Fibroblast of lung (primary cell): Measurements from ENCODE around the gene CAPN15. TPM values are rescaled to one million over a fixed set of nuclear protein-coding genes. Genes with fewer than 3 reads are reported as not detected.

Source experiments
- DNase-seq, 2 donors: peaks; one replicate each; pipeline versions ENCODE4 v3.0.0 to v3.0.0-alpha.2; 2010; ENCODE audit warnings: low read depth in 2 of 2
- H2AFZ ChIP-seq: 2 replicates; pipeline ENCODE4 v1.5.1; 2012; ENCODE audit warnings: low read length, control low read depth, inconsistent platforms
- H3K27ac ChIP-seq: 2 replicates; pipeline ENCODE4 v1.5.1; 2011; ENCODE audit warnings: low read length, control low read depth; ENCODE audit not compliant: insufficient read depth
- H3K27me3 ChIP-seq: 2 replicates; pipeline ENCODE4 v1.5.1; 2011; ENCODE audit warnings: mild to moderate bottlenecking, low read length; ENCODE audit not compliant: control insufficient read depth, insufficient read depth
- H3K36me3 ChIP-seq: 2 replicates; pipeline ENCODE4 v1.5.1; 2011; ENCODE audit warnings: low read length; ENCODE audit not compliant: control insufficient read depth, insufficient read depth
- H3K4me1 ChIP-seq: 2 replicates; pipeline ENCODE4 v1.5.1; 2011; ENCODE audit warnings: low read length; ENCODE audit not compliant: control insufficient read depth, insufficient read depth; ENCODE audit errors: extremely low read depth
- H3K4me2 ChIP-seq: 2 replicates; pipeline ENCODE4 v1.5.1; 2011; ENCODE audit warnings: low read length, control low read depth; ENCODE audit not compliant: insufficient read depth; ENCODE audit errors: extremely low read depth
- H3K4me3 ChIP-seq, 4 experiments: fragments of 200-600 bp in 1 of 4; sonication (generic) in 1 of 4; replicated peaks in 1 of 4; 2 replicates each; pipeline ENCODE4 v1.5.1; 2011 to 2016; ENCODE audit warnings: low read length in 4 of 4, low read depth in 3 of 4, mild to moderate bottlenecking in 3 of 4, control low read depth in 2 of 4, inconsistent platforms in 1 of 4, mixed read lengths in 1 of 4; ENCODE audit not compliant: insufficient read depth in 1 of 4; ENCODE audit errors: control extremely low read depth in 1 of 4
- H3K79me2 ChIP-seq: 2 replicates; pipeline ENCODE4 v1.5.1; 2012; ENCODE audit warnings: mild to moderate bottlenecking, low read length, inconsistent platforms; ENCODE audit not compliant: control insufficient read depth, insufficient read depth
- H3K9ac ChIP-seq: 2 replicates; pipeline ENCODE4 v1.5.1; 2011; ENCODE audit warnings: mild to moderate bottlenecking, low read length, control low read depth; ENCODE audit not compliant: insufficient read depth
- H3K9me3 ChIP-seq: 2 replicates; pipeline ENCODE4 v1.5.1; 2012; ENCODE audit warnings: low read depth, low read length; ENCODE audit not compliant: control insufficient read depth, insufficient read depth
- H4K20me1 ChIP-seq: 2 replicates; pipeline ENCODE4 v1.5.1; 2011; ENCODE audit warnings: low read length; ENCODE audit not compliant: control insufficient read depth, insufficient read depth; ENCODE audit errors: extremely low read depth
- EZH2 ChIP-seq: IDR thresholded peaks from 2 replicates; pipeline ENCODE4 v1.5.1; 2012; ENCODE audit warnings: low read length, control low read depth, mild to moderate bottlenecking; ENCODE audit errors: missing control alignments
- polyA plus RNA-seq, 2 donors: library from polyadenylated mRNA; depleted of rRNA in 1 of 2; stranded (reverse) in 1 of 2; unstranded in 1 of 2; fragments of >200 nt; gene quantifications; 2 replicates each; pipeline ENCODE4 v1.2.1, GENCODE V29; 2011 to 2012; ENCODE audit warnings: missing spikeins in 1 of 2
- total RNA-seq: library from RNA; depleted of rRNA; stranded (reverse); fragments of >200 nt; gene quantifications from 2 replicates; pipeline ENCODE4 v1.2.1, GENCODE V29; 2014
- TF ChIP-seq, protein P1 (sequence below), 2 donors: IDR thresholded peaks in 1 of 2; conservative IDR thresholded peaks in 1 of 2; 1 replicate in 1 of 2; 2 replicates in 1 of 2; pipeline ENCODE4 v1.5.1; 2011 to 2012; ENCODE audit warnings: low read length in 2 of 2, control low read depth in 1 of 2, inconsistent platforms in 1 of 2, low read depth in 1 of 2, mild to moderate bottlenecking in 1 of 2

CAPN15 gene
- total and polyA plus RNA-seq, 2 donors (not counting 1 experiment from before 2014, with no cell fraction given) = 4.1 to 21.3 TPM

DNA sequence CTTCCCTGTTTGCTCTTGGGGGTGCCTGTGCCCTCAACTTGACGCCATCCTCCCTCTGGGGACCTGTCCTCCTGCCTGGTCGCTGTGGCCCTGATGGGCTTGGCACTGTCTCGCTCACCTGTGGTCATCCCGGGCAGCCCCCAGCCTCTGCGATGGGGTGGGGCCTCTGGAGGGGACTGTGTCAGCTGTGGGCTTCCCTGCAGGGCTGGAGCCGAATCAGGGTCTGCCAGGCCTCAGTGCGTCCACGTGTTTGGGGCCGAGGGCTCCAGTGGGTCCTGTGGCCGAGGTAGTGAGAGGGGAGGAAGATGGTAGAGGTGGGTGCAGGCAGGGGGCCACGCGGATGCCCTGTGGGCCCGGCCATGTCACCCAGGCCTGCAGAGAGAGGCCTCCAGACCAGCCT lies 50.3 kb downstream of the CAPN15 start:
- Histone ChIP-seq H3K36me3 (peaks cover 8% of the 10 kb centered on the region), H3K27ac (no peak overlapping the region), H3K9ac (no peak overlapping the region), H3K4me1 (no peaks in the 10 kb centered on the region), H2AFZ (no peak overlapping the region), H3K27me3 (no peaks in the 10 kb centered on the region), H3K79me2 (no peaks in the 10 kb centered on the region), H3K9me3 (no peaks in the 10 kb centered on the region), H3K4me2 (no peak overlapping the region), H4K20me1 (no peaks in the 10 kb centered on the region), H3K4me3 (no peak overlapping the region)
- TF ChIP-seq EZH2 = no peak
- TF ChIP-seq, protein P1, sequence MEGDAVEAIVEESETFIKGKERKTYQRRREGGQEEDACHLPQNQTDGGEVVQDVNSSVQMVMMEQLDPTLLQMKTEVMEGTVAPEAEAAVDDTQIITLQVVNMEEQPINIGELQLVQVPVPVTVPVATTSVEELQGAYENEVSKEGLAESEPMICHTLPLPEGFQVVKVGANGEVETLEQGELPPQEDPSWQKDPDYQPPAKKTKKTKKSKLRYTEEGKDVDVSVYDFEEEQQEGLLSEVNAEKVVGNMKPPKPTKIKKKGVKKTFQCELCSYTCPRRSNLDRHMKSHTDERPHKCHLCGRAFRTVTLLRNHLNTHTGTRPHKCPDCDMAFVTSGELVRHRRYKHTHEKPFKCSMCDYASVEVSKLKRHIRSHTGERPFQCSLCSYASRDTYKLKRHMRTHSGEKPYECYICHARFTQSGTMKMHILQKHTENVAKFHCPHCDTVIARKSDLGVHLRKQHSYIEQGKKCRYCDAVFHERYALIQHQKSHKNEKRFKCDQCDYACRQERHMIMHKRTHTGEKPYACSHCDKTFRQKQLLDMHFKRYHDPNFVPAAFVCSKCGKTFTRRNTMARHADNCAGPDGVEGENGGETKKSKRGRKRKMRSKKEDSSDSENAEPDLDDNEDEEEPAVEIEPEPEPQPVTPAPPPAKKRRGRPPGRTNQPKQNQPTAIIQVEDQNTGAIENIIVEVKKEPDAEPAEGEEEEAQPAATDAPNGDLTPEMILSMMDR (conservative IDR thresholded peaks at IDR 0.05 in 1 of 2, IDR thresholded peaks at IDR 0.05 in 1 of 2; ENCODE audit: low read depth in 1 of 2, low read length in 2 of 2) = no peak
- no peak for DNase-seq

DNA sequence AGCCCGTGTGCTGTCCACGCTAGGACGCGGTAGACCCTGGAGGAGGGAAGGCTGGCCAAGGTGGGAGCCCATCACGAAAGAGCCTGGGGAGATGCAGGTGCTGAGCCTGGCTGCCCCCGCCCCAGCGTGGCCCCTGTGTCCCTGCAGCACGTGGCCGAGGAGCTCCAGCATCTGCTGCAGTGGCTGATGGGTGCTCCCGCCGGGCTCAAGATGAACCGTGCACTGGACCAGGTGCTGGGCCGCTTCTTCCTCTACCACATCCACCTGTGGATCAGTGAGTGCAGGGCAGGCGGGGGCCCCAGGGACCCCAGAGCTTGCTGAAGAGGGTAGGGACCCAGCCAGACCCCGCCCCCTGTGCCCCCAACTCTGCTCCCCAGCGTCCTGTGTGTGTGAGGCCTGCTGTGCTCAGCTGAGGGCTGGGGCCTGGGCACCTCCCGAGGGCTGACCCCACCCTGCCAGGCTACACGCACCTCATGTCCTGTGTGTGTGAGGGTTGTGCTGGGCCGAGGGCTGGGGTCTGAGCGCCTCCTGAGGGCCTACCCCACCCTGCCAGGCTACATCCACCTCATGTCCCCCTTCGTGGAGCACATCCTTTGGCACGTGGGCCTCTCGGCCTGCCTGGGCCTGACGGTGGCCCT lies 50.8 kb downstream of the CAPN15 start:
- Histone ChIP-seq H3K36me3 (peaks cover 12% of the 10 kb centered on the region), H3K9me3 (no peaks in the 10 kb centered on the region), H3K79me2 (no peaks in the 10 kb centered on the region), H3K4me2 (no peak overlapping the region), H3K27ac (no peak overlapping the region), H3K4me3 (no peak overlapping the region), H2AFZ (no peak overlapping the region), H3K9ac (no peak overlapping the region), H4K20me1 (no peaks in the 10 kb centered on the region), H3K27me3 (no peaks in the 10 kb centered on the region), H3K4me1 (no peaks in the 10 kb centered on the region)
- no peak for TF ChIP-seq EZH2
- TF ChIP-seq, protein P1 (conservative IDR thresholded peaks at IDR 0.05 in 1 of 2, IDR thresholded peaks at IDR 0.05 in 1 of 2; ENCODE audit: low read depth in 1 of 2, low read length in 2 of 2) = no peak
- no peak for DNase-seq

DNA sequence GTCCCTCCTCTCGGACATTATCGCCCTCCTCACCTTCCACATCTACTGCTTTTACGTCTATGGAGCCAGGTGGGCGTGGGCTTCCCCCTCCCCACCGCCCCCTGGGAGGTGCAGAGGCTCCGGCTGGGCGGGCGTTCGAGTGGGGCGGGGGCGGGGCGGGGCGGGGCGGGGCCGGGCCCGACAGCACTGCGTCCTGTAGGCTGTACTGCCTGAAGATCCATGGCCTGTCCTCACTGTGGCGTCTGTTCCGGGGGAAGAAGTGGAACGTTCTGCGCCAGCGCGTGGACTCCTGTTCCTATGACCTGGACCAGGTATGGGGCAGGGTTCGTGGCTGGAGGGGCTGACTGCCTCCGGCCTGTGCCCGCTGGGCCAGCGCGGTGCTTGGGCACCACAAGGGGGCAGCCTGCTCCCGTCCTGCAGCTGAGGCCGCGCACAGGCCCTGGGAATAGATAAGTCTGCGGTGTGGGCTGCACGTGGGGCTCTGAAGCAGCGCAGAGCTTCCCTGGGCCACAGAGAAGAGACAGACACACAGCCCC lies 51.4 kb downstream of the CAPN15 start:
- no peaks in the 10 kb centered on the region for H3K79me2 ChIP-seq
- H3K36me3 ChIP-seq = peaks cover 12% of the 10 kb centered on the region
- H4K20me1 ChIP-seq = no peaks in the 10 kb centered on the region
- H3K9ac ChIP-seq = no peak overlapping the region
- H3K4me2 ChIP-seq = no peak overlapping the region
- no peak overlapping the region for H2AFZ ChIP-seq
- no peaks in the 10 kb centered on the region for H3K4me1 ChIP-seq
- peak; percentile 69 to 71 for DNase-seq
- TF ChIP-seq EZH2 = no peak
- TF ChIP-seq, protein P1 (conservative IDR thresholded peaks at IDR 0.05 in 1 of 2, IDR thresholded peaks at IDR 0.05 in 1 of 2; ENCODE audit: low read depth in 1 of 2, low read length in 2 of 2) = peak; percentile 63 to 70
- no peak overlapping the region for H3K4me3 ChIP-seq
- H3K27ac ChIP-seq = no peak overlapping the region
- no peaks in the 10 kb centered on the region for H3K27me3 ChIP-seq
- no peaks in the 10 kb centered on the region for H3K9me3 ChIP-seq
